GM20000 (cell line): ENCODE measurements around the gene HOXD10.

Experiments used
- DNase-seq: peaks from one replicate; pipeline ENCODE4 v3.0.0; 2012; ENCODE audit warnings: low spot score
- CTCF ChIP-seq: IDR thresholded peaks from 2 replicates; pipeline ENCODE4 v1.5.1; 2012; ENCODE audit warnings: mild to moderate bottlenecking, control low read depth; ENCODE audit errors: extremely low read depth, missing control alignments

HOXD10 gene

GRCh38 chr2:176107731-176108181 lies 8.8 kb upstream of the HOXD10 start:
- TF ChIP-seq CTCF: no peak
- DNase-seq: no peak

- no peak for TF ChIP-seq CTCF
- no peak for DNase-seq
These were observed 7.2 kb upstream of the HOXD10 start for GRCh38 chr2:176109192-176109901.

- DNase-seq: no peak
- no peak for TF ChIP-seq CTCF
These were observed 6.6 kb upstream of the HOXD10 start for GRCh38 chr2:176109946-176110345.

- TF ChIP-seq CTCF: no peak
- no peak for DNase-seq
These were observed 5.9 kb upstream of the HOXD10 start for GRCh38 chr2:176110415-176111308.

GRCh38 chr2:176111309-176111663 lies 5.3 kb upstream of the HOXD10 start:
- TF ChIP-seq CTCF: peak; percentile 63
- no peak for DNase-seq

GRCh38 chr2:176111846-176112374 lies 4.7 kb upstream of the HOXD10 start:
- DNase-seq: no peak

More at GRCh38 chr2:176111846-176112374, 4.7 kb upstream of the HOXD10 start:
- TF ChIP-seq CTCF: no peak
